ENCODE results near the gene ASH1L. TPM values are rescaled to one million over a fixed set of nuclear protein-coding genes. Genes with fewer than 3 reads are reported as not detected.

The ASH1L gene
- total and polyA plus RNA-seq, 9 of the 15 experiments (the other 6 are each of a cell fraction or from before 2014, with no cell fraction given): 2.0 to 23.3 (median 14.6) TPM

DNA sequence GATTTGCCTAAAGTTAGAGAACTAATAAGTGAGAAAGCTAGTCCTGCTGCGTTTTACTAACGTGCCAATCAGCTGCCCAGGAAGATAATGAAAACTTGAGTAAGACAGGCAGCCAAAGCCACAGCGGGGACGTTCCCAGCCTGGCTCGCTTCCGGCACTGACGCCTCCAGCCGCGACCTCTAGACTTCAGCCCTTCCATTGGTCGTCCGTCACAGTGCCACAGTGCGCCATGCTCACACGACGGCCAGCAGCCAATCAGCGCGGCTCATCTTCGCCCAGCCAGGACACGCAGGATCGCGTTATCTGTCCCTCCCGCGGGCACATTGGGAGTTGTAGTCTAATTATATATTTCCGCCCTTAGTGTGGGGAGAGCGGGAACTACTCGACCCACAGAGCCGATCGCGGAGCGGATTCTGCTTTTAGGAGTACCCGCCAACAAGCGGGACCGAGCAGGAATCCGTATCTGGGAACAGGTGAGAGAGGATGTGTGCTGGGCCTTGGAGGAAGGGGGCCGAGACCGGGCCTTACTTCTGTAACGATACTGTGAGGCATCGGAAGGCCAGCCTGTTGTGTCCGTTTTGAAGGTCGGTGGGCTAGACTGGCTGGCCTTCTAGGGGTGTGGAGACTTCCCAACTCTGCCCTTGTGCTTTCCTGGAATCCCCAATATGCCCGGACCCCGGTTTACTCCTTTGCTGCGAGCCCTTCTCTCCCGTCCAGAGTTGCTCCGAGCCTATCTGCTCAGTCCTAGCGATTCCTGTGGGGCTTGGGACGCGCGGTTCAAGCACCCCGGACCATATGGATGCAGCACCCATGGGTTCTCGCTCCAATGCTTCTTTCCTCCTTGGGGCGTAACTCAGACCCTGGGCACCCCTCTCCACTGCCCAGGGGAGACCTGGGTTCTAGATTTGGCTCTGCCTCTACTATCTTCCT, 253.8 kb downstream of the ASH1L start, which contains the start of gene FDPS (continued):
- TF ChIP-seq, protein P1, sequence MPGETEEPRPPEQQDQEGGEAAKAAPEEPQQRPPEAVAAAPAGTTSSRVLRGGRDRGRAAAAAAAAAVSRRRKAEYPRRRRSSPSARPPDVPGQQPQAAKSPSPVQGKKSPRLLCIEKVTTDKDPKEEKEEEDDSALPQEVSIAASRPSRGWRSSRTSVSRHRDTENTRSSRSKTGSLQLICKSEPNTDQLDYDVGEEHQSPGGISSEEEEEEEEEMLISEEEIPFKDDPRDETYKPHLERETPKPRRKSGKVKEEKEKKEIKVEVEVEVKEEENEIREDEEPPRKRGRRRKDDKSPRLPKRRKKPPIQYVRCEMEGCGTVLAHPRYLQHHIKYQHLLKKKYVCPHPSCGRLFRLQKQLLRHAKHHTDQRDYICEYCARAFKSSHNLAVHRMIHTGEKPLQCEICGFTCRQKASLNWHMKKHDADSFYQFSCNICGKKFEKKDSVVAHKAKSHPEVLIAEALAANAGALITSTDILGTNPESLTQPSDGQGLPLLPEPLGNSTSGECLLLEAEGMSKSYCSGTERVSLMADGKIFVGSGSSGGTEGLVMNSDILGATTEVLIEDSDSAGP (CRISPR knock-in tag; IDR thresholded peaks at IDR 0.05): no peak
- TF ChIP-seq, protein P2, sequence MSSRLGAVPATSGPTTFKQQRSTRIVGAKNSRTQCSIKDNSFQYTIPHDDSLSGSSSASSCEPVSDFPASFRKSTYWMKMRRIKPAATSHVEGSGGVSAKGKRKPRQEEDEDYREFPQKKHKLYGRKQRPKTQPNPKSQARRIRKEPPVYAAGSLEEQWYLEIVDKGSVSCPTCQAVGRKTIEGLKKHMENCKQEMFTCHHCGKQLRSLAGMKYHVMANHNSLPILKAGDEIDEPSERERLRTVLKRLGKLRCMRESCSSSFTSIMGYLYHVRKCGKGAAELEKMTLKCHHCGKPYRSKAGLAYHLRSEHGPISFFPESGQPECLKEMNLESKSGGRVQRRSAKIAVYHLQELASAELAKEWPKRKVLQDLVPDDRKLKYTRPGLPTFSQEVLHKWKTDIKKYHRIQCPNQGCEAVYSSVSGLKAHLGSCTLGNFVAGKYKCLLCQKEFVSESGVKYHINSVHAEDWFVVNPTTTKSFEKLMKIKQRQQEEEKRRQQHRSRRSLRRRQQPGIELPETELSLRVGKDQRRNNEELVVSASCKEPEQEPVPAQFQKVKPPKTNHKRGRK (tag; IDR thresholded peaks at IDR 0.05): no peak
- TF ChIP-seq SREBF1 (IDR thresholded peaks at IDR 0.05; ENCODE audit: borderline replicate concordance, low read depth, low read length): peak; percentile 99
- TF ChIP-seq ZNF79 (CRISPR knock-in tag; IDR thresholded peaks at IDR 0.05; ENCODE audit: low read depth): no peak
- TF ChIP-seq ZNF384 (IDR thresholded peaks at IDR 0.05; ENCODE audit: low read depth, low read length): no peak
- TF ChIP-seq ZFPM2 (CRISPR knock-in tag; IDR thresholded peaks at IDR 0.05): no peak
- TF ChIP-seq HIVEP1 (CRISPR knock-in tag; IDR thresholded peaks at IDR 0.05): no peak
- TF ChIP-seq, protein P3, sequence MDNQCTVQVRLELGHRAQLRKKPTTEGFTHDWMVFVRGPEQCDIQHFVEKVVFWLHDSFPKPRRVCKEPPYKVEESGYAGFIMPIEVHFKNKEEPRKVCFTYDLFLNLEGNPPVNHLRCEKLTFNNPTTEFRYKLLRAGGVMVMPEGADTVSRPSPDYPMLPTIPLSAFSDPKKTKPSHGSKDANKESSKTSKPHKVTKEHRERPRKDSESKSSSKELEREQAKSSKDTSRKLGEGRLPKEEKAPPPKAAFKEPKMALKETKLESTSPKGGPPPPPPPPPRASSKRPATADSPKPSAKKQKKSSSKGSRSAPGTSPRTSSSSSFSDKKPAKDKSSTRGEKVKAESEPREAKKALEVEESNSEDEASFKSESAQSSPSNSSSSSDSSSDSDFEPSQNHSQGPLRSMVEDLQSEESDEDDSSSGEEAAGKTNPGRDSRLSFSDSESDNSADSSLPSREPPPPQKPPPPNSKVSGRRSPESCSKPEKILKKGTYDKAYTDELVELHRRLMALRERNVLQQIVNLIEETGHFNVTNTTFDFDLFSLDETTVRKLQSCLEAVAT (IDR thresholded peaks at IDR 0.05): peak in 1 of 2 experiments; percentile 40; a peak in 1 of 4 replicates
- TF ChIP-seq TAF9B (IDR thresholded peaks at IDR 0.05; ENCODE audit: partially characterized antibody): peak; percentile 55
- TF ChIP-seq LEF1 (IDR thresholded peaks at IDR 0.05): peak; percentile 59; the same call in 1 of the 2 replicates
- no peak for TF ChIP-seq PHB2 (IDR thresholded peaks at IDR 0.05; ENCODE audit: low read depth)
- no peak for TF ChIP-seq SETDB1 (IDR thresholded peaks at IDR 0.05; ENCODE audit: low read length)
- peak; percentile 43 for TF ChIP-seq RB1 (IDR thresholded peaks at IDR 0.05; ENCODE audit: low read depth)
- no peak for TF ChIP-seq NCOA6 (IDR thresholded peaks at IDR 0.05)
- TF ChIP-seq, protein P4, sequence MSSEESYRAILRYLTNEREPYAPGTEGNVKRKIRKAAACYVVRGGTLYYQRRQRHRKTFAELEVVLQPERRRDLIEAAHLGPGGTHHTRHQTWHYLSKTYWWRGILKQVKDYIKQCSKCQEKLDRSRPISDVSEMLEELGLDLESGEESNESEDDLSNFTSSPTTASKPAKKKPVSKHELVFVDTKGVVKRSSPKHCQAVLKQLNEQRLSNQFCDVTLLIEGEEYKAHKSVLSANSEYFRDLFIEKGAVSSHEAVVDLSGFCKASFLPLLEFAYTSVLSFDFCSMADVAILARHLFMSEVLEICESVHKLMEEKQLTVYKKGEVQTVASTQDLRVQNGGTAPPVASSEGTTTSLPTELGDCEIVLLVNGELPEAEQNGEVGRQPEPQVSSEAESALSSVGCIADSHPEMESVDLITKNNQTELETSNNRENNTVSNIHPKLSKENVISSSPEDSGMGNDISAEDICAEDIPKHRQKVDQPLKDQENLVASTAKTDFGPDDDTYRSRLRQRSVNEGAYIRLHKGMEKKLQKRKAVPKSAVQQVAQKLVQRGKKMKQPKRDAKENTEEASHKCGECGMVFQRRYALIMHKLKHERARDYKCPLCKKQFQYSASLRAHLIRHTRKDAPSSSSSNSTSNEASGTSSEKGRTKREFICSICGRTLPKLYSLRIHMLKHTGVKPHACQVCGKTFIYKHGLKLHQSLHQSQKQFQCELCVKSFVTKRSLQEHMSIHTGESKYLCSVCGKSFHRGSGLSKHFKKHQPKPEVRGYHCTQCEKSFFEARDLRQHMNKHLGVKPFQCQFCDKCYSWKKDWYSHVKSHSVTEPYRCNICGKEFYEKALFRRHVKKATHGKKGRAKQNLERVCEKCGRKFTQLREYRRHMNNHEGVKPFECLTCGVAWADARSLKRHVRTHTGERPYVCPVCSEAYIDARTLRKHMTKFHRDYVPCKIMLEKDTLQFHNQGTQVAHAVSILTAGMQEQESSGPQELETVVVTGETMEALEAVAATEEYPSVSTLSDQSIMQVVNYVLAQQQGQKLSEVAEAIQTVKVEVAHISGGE (CRISPR knock-in tag; IDR thresholded peaks at IDR 0.05): peak in 1 of 3 experiments; percentile 80; a peak in 2 of 6 replicates
- TF ChIP-seq, protein P5, sequence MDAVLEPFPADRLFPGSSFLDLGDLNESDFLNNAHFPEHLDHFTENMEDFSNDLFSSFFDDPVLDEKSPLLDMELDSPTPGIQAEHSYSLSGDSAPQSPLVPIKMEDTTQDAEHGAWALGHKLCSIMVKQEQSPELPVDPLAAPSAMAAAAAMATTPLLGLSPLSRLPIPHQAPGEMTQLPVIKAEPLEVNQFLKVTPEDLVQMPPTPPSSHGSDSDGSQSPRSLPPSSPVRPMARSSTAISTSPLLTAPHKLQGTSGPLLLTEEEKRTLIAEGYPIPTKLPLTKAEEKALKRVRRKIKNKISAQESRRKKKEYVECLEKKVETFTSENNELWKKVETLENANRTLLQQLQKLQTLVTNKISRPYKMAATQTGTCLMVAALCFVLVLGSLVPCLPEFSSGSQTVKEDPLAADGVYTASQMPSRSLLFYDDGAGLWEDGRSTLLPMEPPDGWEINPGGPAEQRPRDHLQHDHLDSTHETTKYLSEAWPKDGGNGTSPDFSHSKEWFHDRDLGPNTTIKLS (IDR thresholded peaks at IDR 0.05; ENCODE audit: borderline replicate concordance, low read depth): peak; percentile 95
